Uterus (tissue), 4 donors: ENCODE data around the gene CDYL. TPM values are rescaled to one million over a fixed set of nuclear protein-coding genes. Genes with fewer than 3 reads are reported as not detected.

Source experiments
- DNase-seq, 2 donors: peaks; one replicate each; pipeline ENCODE4 v3.0.0-alpha.2; 2019 to 2020
- H3K27ac ChIP-seq, 2 donors: fragments of 200-600 bp; sonication (generic); 1 replicate in 1 of 2; 2 replicates in 1 of 2; pipeline ENCODE4 v1.5.1; 2016 to 2018
- H3K27me3 ChIP-seq, 2 donors: fragments of 200-600 bp; sonication (generic); one replicate each; pipeline ENCODE4 v1.5.1; 2018 to 2019; ENCODE audit warnings: control low read depth in 1 of 2
- H3K36me3 ChIP-seq, 2 donors: fragments of 200-600 bp; sonication (generic); one replicate each; pipeline ENCODE4 v1.5.1; 2019; ENCODE audit warnings: control low read depth in 1 of 2
- H3K4me1 ChIP-seq, 2 donors: fragments of 200-600 bp; sonication (generic); one replicate each; pipeline ENCODE4 v1.5.1; 2018 to 2019; ENCODE audit warnings: control low read depth in 1 of 2
- H3K4me3 ChIP-seq, 2 donors: fragments of 200-600 bp; sonication (generic); 1 replicate in 1 of 2; 2 replicates in 1 of 2; pipeline ENCODE4 v1.5.1; 2018 to 2019; ENCODE audit warnings: mild to moderate bottlenecking in 1 of 2
- H3K9me3 ChIP-seq, 2 donors: fragments of 200-600 bp; sonication (generic); one replicate each; pipeline ENCODE4 v1.5.1; 2019; ENCODE audit warnings: control low read depth in 1 of 2
- POLR2A ChIP-seq, 2 donors: fragments of 450-650 bp; IDR thresholded peaks; one replicate each; pipeline ENCODE4 v1.6.1; 2016; ENCODE audit warnings: antibody characterized with exemption in 2 of 2, mild to moderate bottlenecking in 1 of 2, moderate library complexity in 1 of 2
- intact Hi-C: fragments of 100-400 bp; cut with DNase I; formaldehyde crosslinking; loops from one replicate; pipeline ENCODE4 v1.15.1; 2023; ENCODE audit warnings: low total_unique reads
- total RNA-seq, 4 donors: library from RNA; depleted of rRNA in 3 of 4; stranded (reverse); fragments of >200 nt in 3 of 4; gene quantifications; one replicate each; pipeline versions ENCODE4 v1.1.0 to v1.2.4, GENCODE V29; 2014 to 2023
- TF ChIP-seq, protein P1 (sequence below), 4 experiments: fragments of 200-600 bp in 2 of 4; fragments of 450-650 bp in 2 of 4; sonication (generic) in 2 of 4; IDR thresholded peaks; one replicate each; pipeline ENCODE4 v1.5.1; 2016 to 2019; ENCODE audit warnings: antibody characterized with exemption in 4 of 4, mild to moderate bottlenecking in 2 of 4, moderate library complexity in 1 of 4
- donor health status: DM: yes; HTN: yes; CAD: no.

The CDYL gene
- total RNA-seq, 4 donors from 2014 or later: 24.1 to 118 (median 42.3) TPM

DNA sequence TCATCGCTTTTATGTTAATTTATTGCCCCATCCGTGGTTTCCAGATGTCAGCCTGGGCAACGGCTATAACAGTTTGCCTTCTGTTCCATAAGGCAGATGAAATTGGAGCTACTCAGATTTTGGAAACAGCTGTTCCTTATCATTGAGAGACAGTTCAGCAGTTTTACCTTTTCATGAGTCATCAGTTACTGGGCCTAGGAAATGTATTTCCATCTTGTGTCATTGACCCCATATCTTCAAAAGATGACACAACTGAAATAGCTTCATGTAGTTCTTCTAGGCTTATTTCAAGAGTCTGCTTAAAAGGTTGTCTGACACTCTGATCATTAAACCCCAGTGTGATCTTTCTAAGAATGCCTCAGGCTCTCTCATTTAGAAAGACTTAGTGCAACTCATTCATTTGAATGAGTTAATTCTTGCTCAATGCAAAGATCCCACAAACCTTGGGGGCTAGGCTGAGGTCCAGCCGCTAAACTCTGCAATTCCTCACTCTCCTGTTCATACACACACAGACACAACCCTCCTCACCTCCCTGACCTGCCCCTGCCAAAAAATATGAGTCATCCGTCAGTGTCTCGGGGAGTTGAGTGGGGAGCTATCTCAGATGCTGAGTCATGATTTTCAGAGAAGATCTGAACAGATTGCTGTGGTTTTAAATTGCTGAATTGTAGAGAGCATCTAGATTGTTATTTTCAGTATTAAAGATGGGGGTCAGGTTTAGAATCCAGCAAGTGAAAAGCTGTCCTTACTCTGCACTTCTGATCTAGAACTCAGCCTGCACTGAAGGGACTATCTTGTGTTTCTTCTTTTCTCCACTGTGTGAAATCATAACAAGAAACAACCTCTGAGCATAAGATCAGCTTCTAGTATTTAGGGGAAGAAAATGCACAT lies 165.8 kb downstream of the CDYL start:
- H3K9me3 ChIP-seq: no peaks in the 10 kb centered on the region
- H3K27ac ChIP-seq: peak overlapping the region; percentile 23 to 41
- H3K4me1 ChIP-seq: peaks cover 4 to 8% of the 10 kb centered on the region in 2 donors
- H3K36me3 ChIP-seq: no peaks in the 10 kb centered on the region
- peak; percentile 74 to 78 for DNase-seq
- TF ChIP-seq POLR2A (IDR thresholded peaks at IDR 0.05): no peak
- TF ChIP-seq, protein P1, sequence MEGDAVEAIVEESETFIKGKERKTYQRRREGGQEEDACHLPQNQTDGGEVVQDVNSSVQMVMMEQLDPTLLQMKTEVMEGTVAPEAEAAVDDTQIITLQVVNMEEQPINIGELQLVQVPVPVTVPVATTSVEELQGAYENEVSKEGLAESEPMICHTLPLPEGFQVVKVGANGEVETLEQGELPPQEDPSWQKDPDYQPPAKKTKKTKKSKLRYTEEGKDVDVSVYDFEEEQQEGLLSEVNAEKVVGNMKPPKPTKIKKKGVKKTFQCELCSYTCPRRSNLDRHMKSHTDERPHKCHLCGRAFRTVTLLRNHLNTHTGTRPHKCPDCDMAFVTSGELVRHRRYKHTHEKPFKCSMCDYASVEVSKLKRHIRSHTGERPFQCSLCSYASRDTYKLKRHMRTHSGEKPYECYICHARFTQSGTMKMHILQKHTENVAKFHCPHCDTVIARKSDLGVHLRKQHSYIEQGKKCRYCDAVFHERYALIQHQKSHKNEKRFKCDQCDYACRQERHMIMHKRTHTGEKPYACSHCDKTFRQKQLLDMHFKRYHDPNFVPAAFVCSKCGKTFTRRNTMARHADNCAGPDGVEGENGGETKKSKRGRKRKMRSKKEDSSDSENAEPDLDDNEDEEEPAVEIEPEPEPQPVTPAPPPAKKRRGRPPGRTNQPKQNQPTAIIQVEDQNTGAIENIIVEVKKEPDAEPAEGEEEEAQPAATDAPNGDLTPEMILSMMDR (IDR thresholded peaks at IDR 0.05): no peak
- no peaks in the 10 kb centered on the region for H3K27me3 ChIP-seq
- H3K4me3 ChIP-seq: no peak overlapping the region
- intact Hi-C loops: no loop called here

DNA sequence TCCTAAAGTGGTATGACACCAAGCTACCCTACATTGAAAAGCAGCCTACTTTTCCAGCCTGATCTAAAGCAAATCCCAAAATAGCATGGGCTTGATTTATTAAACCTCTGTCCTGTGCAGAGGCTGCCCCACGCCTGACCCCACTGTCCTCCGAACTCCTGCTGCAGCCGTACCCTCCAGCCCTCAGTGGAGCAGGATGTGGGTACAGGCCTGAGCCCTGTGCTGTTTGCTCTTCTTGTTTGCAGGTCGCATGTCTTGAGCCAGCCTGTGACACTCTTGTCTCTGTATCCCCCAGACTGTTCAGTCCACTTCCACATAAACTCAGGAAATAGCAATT lies 166.4 kb downstream of the CDYL start:
- no peak for DNase-seq
- H3K27me3 ChIP-seq: no peaks in the 10 kb centered on the region
- intact Hi-C loops: no loop called here
- H3K36me3 ChIP-seq: no peaks in the 10 kb centered on the region
- no peaks in the 10 kb centered on the region for H3K9me3 ChIP-seq
- peaks cover 4 to 8% of the 10 kb centered on the region in 2 donors for H3K4me1 ChIP-seq
- peak overlapping the region; percentile 23 to 41 for H3K27ac ChIP-seq
- TF ChIP-seq, protein P1 (IDR thresholded peaks at IDR 0.05): no peak
- no peak for TF ChIP-seq POLR2A (IDR thresholded peaks at IDR 0.05)
- no peak overlapping the region for H3K4me3 ChIP-seq

DNA sequence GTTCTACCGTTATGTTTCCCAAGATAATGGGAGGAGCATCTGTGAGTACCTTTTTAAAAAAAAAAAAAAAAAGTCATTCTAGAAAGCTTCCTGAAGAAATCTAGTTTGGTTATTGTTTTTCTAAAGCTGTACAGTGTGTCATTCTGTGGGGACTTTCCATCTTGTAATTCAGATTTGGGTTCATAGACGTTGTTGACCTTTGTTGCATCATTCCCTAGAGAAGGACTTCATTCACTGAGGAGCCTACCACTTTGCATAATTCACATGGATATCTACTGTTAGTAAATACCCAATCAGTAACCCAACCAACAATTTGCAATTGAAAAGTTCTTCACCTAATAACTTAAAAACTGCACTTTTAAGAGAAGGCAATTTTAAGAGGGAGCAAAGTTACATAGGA lies 167.5 kb downstream of the CDYL start:
- H3K9me3 ChIP-seq: no peaks in the 10 kb centered on the region
- no peak for TF ChIP-seq POLR2A (IDR thresholded peaks at IDR 0.05)
- TF ChIP-seq, protein P1 (IDR thresholded peaks at IDR 0.05): no peak
- no peaks in the 10 kb centered on the region for H3K27me3 ChIP-seq
- no peak overlapping the region for H3K4me3 ChIP-seq
- DNase-seq: no peak
- intact Hi-C loops: no loop called here
- H3K27ac ChIP-seq: no peak overlapping the region
- H3K4me1 ChIP-seq: peaks cover 4 to 8% of the 10 kb centered on the region in 2 donors
- H3K36me3 ChIP-seq: no peaks in the 10 kb centered on the region

DNA sequence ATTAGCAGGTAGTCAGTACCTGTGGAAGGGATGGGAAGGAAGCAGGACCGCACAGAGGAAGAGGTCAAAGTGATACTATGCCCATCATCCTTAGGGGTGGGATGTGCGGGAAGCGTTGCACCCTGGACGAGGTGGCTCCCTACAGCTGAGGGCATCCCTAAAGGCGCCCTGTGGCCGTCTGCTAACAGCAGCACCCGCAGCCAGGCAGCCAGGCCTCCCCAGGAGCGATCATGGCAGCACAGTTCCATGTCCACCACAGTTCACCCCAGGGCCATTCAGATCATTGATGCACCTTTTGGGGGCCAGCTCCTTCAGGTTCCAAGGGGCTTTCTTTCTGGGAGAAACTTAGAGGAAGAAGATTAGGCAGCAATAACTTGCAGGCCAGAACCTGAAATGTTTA lies 168.1 kb downstream of the CDYL start:
- TF ChIP-seq POLR2A (IDR thresholded peaks at IDR 0.05): no peak
- TF ChIP-seq, protein P1 (IDR thresholded peaks at IDR 0.05): no peak

DNA sequence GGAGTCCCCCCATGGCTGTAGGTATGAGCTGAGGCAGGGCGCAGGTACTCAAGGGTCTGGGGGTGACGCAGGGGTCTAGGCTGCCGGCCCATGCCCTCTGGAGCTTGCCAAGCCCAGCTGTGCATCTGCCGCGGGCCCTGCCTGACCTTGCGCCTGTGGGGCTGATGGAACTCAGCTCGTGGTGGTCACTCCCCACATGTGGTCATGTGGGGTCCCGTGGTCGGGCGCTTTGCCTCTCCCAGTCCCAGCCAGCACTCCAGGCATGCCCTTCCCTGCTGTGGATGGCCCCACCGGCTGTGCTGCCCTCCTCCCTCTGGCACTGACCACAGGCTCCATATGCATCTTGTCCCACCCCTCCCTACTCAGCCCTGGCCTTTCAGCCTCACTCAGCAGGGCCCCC lies 170.3 kb downstream of the CDYL start:
- Histone ChIP-seq H3K4me1 (peaks cover 4 to 6% of the 10 kb centered on the region in 2 donors), H3K4me3 (no peak overlapping the region), H3K27ac (no peak overlapping the region), H3K27me3 (no peaks in the 10 kb centered on the region), H3K36me3 (no peaks in the 10 kb centered on the region), H3K9me3 (no peaks in the 10 kb centered on the region)
- no peak for DNase-seq
- intact Hi-C loops: no loop called here
- TF ChIP-seq, protein P1 (IDR thresholded peaks at IDR 0.05): no peak
- TF ChIP-seq POLR2A (IDR thresholded peaks at IDR 0.05): no peak

More for the DNA sequence above, 168.1 kb downstream of the CDYL start:
- Histone ChIP-seq H3K4me3 (no peak overlapping the region), H3K36me3 (no peaks in the 10 kb centered on the region), H3K27me3 (no peaks in the 10 kb centered on the region), H3K27ac (no peak overlapping the region), H3K9me3 (no peaks in the 10 kb centered on the region), H3K4me1 (peaks cover 4 to 8% of the 10 kb centered on the region in 2 donors)
- intact Hi-C loops: no loop called here
- no peak for DNase-seq
